Keratinocyte (primary cell): ENCODE measurements around the gene ASIC2. TPM values are rescaled to one million over a fixed set of nuclear protein-coding genes. Genes with fewer than 3 reads are reported as not detected.

Experiments
- DNase-seq: peaks from one replicate; pipeline ENCODE4 v3.0.0-alpha.2; 2011; ENCODE audit warnings: low read depth, missing footprints, low spot score
- FAIRE-seq: peaks from 2 replicates; lab custom pipeline; 2011; peaks lifted over from hg19 to GRCh38; lab: Jason Lieb, UNC
- H2AFZ ChIP-seq: 2 replicates; pipeline ENCODE4 v1.6.0; 2012; ENCODE audit warnings: low read length, control low read depth, inconsistent platforms; ENCODE audit not compliant: control insufficient read depth
- H3K27ac ChIP-seq: 2 replicates; pipeline ENCODE4 v1.5.1; 2011; ENCODE audit warnings: low read length; ENCODE audit not compliant: control insufficient read depth, insufficient read depth
- H3K27me3 ChIP-seq: 3 replicates; pipeline ENCODE4 v1.6.0; 2011; ENCODE audit warnings: low read length; ENCODE audit not compliant: control insufficient read depth, insufficient read depth; ENCODE audit errors: extremely low read depth
- H3K36me3 ChIP-seq, 2 experiments: 2 replicates in 1 of 2; 3 replicates in 1 of 2; pipeline ENCODE4 v1.5.1; 2011; ENCODE audit warnings: low read length in 2 of 2, mild to moderate bottlenecking in 1 of 2; ENCODE audit not compliant: control insufficient read depth in 2 of 2, insufficient read depth in 2 of 2; ENCODE audit errors: extremely low read depth in 1 of 2
- H3K4me1 ChIP-seq: 3 replicates; pipeline ENCODE4 v1.5.1; 2011; ENCODE audit warnings: low read length; ENCODE audit not compliant: control insufficient read depth, insufficient read depth; ENCODE audit errors: extremely low read depth
- H3K4me2 ChIP-seq: 3 replicates; pipeline ENCODE4 v1.6.0; 2011; ENCODE audit warnings: low read depth, low read length; ENCODE audit not compliant: control insufficient read depth, insufficient read depth; ENCODE audit errors: extremely low read depth
- H3K4me3 ChIP-seq, 3 experiments: fragments of 200-600 bp in 1 of 3; sonication (generic) in 1 of 3; 2 replicates in 2 of 3; 3 replicates in 1 of 3; pipeline ENCODE4 v1.5.1; 2011 to 2016; ENCODE audit warnings: low read length in 3 of 3, mild to moderate bottlenecking in 3 of 3, control low read depth in 2 of 3, inconsistent platforms in 1 of 3, low read depth in 1 of 3, mixed read lengths in 1 of 3, mixed run types in 1 of 3, moderate library complexity in 1 of 3; ENCODE audit not compliant: control insufficient read depth in 2 of 3, insufficient read depth in 2 of 3; ENCODE audit errors: extremely low read depth in 1 of 3
- H3K79me2 ChIP-seq: 2 replicates; pipeline ENCODE4 v1.6.0; 2012; ENCODE audit warnings: low read length; ENCODE audit not compliant: control insufficient read depth, insufficient read depth
- H3K9ac ChIP-seq: 3 replicates; pipeline ENCODE4 v1.6.0; 2011; ENCODE audit warnings: low read length; ENCODE audit not compliant: control insufficient read depth, insufficient read depth; ENCODE audit errors: extremely low read depth
- H3K9me1 ChIP-seq: 3 replicates; pipeline ENCODE4 v1.6.0; 2011; ENCODE audit warnings: low read length; ENCODE audit not compliant: control insufficient read depth, insufficient read depth; ENCODE audit errors: extremely low read depth
- H3K9me3 ChIP-seq: 2 replicates; pipeline ENCODE4 v1.5.1; 2012; ENCODE audit warnings: low read depth, low read length; ENCODE audit not compliant: control insufficient read depth
- H4K20me1 ChIP-seq: 3 replicates; pipeline ENCODE4 v1.6.0; 2011; ENCODE audit warnings: low read length; ENCODE audit not compliant: control insufficient read depth, insufficient read depth; ENCODE audit errors: extremely low read depth
- EZH2 ChIP-seq: IDR thresholded peaks from one replicate; pipeline ENCODE4 v1.6.1; 2012; ENCODE audit warnings: inconsistent platforms, mild to moderate bottlenecking, low read length, moderate library complexity
- dilution Hi-C: fragments of 300-500 bp; cut with MboI; formaldehyde crosslinking; loops from one replicate; pipeline ENCODE4 v1.7.0; 2020; ENCODE audit warnings: low sequenced_read_pairs; ENCODE audit not compliant: extremely low pct_ligation_motif_present
- polyA plus RNA-seq, 5 experiments: library from polyadenylated mRNA; depleted of rRNA in 3 of 5; stranded (reverse) in 3 of 5; stranded (forward) in 1 of 5; unstranded in 1 of 5; fragments of >200 nt; gene quantifications; 1 replicate in 1 of 5; 2 replicates in 3 of 5; 3 replicates in 1 of 5; pipeline versions ENCODE4 v1.2.1 to v1.2.3, GENCODE V29; 2011 to 2012; ENCODE audit warnings: missing spikeins in 2 of 5, low read depth in 1 of 5, low replicate concordance in 1 of 5
- TF ChIP-seq, protein P1 (sequence below), 3 experiments: IDR thresholded peaks in 1 of 3; conservative IDR thresholded peaks in 1 of 3; optimal IDR thresholded peaks in 1 of 3; 2 replicates in 2 of 3; 3 replicates in 1 of 3; pipeline versions ENCODE3 to v1.5.1; 2011; ENCODE audit warnings: low read length in 3 of 3, mild to moderate bottlenecking in 3 of 3, moderate library complexity in 2 of 3, control low read depth in 1 of 3, inconsistent platforms in 1 of 3; ENCODE audit not compliant: insufficient read depth in 2 of 3; ENCODE audit errors: extremely low read depth in 1 of 3

Gene ASIC2
- polyA plus RNA-seq, 1 donor (not counting 4 experiments of a cell fraction or from before 2014, with no cell fraction given) = not detected

DNA sequence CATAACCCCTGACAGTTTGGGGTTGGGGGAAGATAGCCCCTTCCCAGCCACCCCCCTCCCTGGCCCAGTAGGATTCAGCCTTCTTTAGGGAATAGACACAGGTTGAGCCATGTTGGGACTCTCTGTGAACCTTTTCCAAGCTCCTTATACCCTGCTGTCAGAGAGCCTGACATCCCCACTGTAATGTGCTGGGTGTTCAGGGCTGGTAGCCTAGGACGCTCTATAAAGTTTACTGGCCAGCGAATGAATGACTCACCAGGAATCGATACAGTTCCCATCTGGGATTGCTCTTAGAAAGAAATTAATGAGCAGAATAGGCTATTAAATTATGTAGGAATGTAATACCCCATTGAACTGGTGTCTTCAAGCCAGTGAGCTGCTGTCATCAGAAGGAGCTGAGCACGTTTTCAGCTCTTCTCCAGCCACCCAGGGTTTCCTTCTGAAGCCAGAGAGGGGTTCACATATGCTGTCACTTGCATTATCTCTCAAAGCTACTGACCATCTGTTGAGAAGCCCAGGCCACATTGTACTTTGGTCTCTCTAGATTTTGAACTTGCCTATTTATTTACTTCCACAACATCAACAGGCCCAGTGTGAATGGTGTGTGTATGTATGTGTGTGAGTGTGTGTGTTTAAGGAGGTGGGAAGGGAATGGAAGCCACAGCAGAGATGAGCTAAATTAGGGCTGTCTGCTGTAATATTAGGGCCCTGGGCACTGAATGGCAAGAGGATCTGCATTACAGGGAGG lies 236.5 kb downstream of the ASIC2 start:
- Histone ChIP-seq H3K27ac (no peak overlapping the region), H3K9me1 (no peaks in the 10 kb centered on the region), H4K20me1 (no peaks in the 10 kb centered on the region), H3K4me3 (no peak overlapping the region), H3K4me2 (no peak overlapping the region), H3K27me3 (no peaks in the 10 kb centered on the region), H3K4me1 (peaks cover 3% of the 10 kb centered on the region), H3K9ac (no peak overlapping the region), H3K36me3 (no peaks in the 10 kb centered on the region), H2AFZ (no peak overlapping the region), H3K9me3 (no peaks in the 10 kb centered on the region), H3K79me2 (no peaks in the 10 kb centered on the region)
- FAIRE-seq (no peak), DNase-seq (no peak)
- dilution Hi-C loops = no loop called here
- TF ChIP-seq EZH2 = no peak
- TF ChIP-seq, protein P1, sequence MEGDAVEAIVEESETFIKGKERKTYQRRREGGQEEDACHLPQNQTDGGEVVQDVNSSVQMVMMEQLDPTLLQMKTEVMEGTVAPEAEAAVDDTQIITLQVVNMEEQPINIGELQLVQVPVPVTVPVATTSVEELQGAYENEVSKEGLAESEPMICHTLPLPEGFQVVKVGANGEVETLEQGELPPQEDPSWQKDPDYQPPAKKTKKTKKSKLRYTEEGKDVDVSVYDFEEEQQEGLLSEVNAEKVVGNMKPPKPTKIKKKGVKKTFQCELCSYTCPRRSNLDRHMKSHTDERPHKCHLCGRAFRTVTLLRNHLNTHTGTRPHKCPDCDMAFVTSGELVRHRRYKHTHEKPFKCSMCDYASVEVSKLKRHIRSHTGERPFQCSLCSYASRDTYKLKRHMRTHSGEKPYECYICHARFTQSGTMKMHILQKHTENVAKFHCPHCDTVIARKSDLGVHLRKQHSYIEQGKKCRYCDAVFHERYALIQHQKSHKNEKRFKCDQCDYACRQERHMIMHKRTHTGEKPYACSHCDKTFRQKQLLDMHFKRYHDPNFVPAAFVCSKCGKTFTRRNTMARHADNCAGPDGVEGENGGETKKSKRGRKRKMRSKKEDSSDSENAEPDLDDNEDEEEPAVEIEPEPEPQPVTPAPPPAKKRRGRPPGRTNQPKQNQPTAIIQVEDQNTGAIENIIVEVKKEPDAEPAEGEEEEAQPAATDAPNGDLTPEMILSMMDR (optimal IDR thresholded peaks at IDR 0.05 in 1 of 3, IDR thresholded peaks at IDR 0.05 in 1 of 3, conservative IDR thresholded peaks at IDR 0.05 in 1 of 3; ENCODE audit: extremely low read depth in 1 of 3, insufficient read depth in 2 of 3, low read length in 3 of 3) = no peak

DNA sequence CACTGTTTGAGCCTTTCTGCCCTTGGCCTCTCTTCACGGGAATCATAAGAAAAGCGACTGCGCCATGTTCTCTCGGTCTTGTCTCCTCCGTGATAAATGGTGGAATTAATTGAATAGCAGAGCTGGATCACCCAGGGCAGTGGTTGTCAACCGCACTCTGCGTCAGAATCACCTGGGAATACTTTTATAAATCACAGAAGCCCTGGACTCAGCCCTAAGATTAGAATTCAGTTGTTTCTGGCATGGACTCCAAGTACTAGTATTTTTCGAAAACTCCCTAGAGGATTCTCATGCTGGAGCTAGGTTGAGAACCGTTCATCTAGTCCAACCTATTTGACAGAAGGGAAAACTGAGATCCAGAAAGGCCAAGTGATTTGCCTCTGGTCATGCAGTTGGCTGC lies 237.3 kb downstream of the ASIC2 start:
- Histone ChIP-seq H3K4me2 (no peak overlapping the region), H2AFZ (no peak overlapping the region), H3K27ac (no peak overlapping the region), H4K20me1 (no peaks in the 10 kb centered on the region), H3K9me3 (no peaks in the 10 kb centered on the region), H3K9me1 (no peaks in the 10 kb centered on the region), H3K36me3 (no peaks in the 10 kb centered on the region), H3K27me3 (no peaks in the 10 kb centered on the region), H3K9ac (no peak overlapping the region), H3K4me1 (peaks cover 3% of the 10 kb centered on the region), H3K79me2 (no peaks in the 10 kb centered on the region), H3K4me3 (no peak overlapping the region)
- TF ChIP-seq EZH2 = no peak
- DNase-seq = no peak
- FAIRE-seq = no peak
- dilution Hi-C loops = no loop called here
